ENCODE measurements around the gene DACH1. TPM values are rescaled to one million over a fixed set of nuclear protein-coding genes. Genes with fewer than 3 reads are reported as not detected.

DACH1 gene
- total RNA-seq, 1 donor from 2014 or later = 11.0 TPM

- no peak for DNase-seq
These were observed 289.9 kb downstream of the DACH1 start for GRCh38 chr13:71577127-71577526.

GRCh38 chr13:71576571-71576970 is 290.4 kb downstream of the DACH1 start:
- no peak for DNase-seq

- no peak for DNase-seq
These were observed 320.1 kb downstream of the DACH1 start for GRCh38 chr13:71546881-71547280.

GRCh38 chr13:71540098-71540497 is 326.9 kb downstream of the DACH1 start:
- no peak for DNase-seq

DNA sequence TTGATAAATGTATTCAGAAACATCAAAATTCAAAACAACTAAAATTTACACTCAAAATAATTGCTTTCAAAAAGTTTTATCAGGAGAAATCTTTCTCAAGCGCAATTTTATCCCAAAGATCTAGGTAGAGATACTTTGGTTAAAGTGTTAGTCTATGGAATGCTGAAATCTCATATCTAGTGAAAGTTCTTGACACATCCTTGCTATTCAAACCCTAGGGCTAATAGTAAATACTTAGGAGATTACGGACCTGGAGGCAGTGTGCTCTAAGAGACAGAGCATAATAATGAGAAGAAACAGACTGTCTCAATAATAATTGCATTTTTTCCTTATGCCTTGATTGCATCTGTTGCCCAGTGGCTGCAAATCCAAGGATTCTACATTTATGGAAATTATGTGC is 330.8 kb downstream of the DACH1 start:
- no peak for DNase-seq

DNA sequence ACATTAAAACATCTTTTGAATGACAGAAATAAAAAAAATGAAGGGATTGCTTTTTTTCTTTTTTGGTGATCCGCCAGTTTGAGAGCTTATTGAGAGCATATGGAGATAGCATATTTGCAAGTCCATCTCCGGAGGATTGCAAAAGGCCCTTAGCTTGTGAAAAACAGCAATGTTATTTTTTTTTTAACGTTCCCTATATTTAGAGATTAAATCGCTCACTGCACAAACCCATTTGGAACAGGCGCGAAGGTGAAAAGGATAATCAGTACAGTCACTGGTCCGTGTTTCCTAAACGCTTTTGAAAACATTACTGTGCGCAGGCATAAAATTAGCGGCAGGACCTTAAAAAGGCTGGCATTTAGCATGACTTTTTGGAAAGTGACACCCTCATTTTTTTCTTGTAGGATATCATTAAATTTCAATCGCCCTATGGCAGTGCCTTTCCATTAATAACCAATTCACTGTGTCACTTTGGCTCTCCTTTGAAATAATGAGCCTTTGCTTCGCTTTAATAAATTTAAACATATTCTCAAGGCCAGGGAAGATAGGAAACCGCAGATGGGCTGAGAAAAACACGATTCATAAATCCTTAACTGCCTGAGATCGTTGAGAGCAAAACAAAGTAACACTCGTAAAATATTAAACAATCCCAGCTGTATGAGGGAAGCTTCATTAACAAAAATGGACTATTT is 342.2 kb downstream of the DACH1 start:
- peak; percentile 37 for DNase-seq

- DNase-seq = no peak
These were observed 342.8 kb downstream of the DACH1 start for GRCh38 chr13:71524245-71524612.

GRCh38 chr13:71522941-71523526 is 344.0 kb downstream of the DACH1 start:
- DNase-seq = peak; percentile 9

- no peak for DNase-seq
These were observed 350.0 kb downstream of the DACH1 start for GRCh38 chr13:71517004-71517403.

GRCh38 chr13:71516521-71516920 is 350.5 kb downstream of the DACH1 start:
- DNase-seq = peak; percentile 75

- no peak for DNase-seq
These were observed 351.3 kb downstream of the DACH1 start for GRCh38 chr13:71515744-71516038.

DNA sequence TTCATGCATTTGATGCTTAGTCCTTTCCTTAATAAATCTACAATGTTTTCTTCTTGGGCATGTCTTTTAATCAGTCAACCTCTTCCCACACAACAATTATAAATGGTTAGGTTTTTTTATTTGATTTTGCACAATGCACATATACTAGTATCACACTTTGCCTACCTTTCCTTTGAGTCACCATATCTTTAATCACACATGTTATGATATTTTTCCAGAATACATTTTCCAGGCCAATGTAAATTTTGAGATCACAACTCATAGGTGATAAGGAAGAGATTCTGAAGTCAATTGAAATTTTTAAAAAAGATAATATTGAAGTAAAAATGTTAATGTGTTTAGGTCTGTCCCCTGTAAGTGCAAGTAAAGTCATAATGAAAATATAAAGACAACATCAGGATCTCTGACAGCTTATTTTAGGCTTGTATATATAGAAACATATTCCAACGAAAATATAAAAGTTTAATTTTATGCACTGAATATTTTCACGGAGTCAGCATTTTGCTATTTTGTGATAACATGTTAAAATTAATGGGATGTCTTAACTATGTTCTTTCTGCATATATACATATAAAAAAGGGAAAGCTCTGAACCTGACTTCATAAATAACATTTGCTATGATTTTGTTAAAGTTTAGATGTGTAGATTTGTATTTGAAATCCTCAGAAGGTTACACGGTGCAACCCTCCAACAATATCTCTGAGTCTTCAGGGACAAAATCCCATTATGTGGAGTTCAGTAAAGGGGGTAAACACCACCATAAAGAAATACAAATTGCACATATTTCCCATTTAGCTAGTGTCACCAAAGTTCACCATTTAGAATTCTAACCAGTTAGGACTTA is 351.9 kb downstream of the DACH1 start:
- DNase-seq = no peak

DNA sequence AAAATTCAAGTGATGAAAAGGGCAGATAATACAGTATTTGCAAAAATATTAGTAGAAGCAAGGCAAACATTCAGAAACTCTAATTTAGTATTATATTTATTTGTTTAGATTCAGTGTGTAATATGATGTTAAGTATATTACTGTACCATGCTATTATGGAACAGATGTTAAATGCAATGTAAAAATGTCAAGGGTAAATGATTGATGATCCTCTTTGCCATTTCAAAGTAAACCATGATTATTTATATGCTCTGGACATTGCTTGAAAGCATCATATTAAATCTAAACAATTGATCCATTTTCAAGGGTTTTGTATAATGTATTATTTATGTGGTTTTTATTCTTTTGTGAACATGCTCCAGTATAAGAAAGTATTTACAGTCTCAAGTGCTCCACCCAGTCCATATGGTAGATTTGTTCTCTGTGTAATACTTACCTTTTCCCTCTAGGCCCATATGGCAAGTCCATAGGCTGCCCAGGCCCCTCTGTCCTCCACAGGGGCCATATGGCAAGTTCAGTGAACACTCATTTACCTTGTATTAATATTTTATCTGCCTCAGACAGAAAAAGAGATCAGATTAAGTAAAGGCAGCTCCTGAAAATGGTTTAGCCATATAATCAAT is 353.5 kb downstream of the DACH1 start:
- no peak for DNase-seq

DNA sequence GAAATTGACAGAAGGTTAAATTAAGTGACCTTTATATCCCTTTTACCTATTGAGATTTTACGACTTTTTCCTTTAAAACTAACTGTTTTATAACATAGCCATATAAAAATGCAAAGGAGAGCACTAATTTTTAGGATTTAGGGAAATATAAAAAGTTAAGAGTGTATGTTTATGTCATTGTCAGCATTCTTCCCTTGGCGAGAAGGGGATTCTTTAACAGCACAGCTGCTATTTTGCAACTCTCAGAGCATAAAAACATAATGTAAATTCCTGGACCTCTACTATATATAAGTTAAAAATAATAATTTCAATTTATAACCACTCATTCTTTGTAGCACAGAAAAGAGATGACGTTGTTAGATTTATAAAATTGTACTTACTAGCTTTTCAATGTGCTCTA is 363.2 kb downstream of the DACH1 start:
- no peak for DNase-seq

DNA sequence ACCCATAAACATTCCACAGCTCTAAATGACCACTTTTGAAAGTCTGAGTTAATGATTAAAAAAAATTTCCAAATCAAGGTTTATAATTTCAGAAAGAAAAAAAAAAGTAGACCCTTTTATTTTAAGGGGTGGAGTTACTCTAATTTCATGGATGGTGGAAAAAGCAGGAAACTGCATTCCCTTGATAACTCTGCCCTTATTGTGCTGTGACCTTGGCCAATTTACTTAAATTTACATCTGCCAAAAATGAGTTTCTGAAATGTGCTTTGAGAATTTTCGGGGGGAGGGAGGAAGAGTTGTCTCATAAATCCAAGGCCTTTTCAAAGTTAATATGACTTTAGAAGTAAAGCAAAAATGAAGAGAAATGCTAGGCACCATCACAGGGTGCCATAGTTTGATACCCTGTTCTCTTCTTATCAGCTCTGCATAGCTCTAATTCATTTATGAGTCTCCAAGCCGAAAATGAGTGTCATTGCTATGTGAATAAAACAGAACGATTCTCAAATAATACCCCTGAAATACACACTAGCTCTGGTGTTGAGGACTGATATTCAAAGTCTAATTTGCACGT is 367.0 kb downstream of the DACH1 start:
- no peak for DNase-seq

DNA sequence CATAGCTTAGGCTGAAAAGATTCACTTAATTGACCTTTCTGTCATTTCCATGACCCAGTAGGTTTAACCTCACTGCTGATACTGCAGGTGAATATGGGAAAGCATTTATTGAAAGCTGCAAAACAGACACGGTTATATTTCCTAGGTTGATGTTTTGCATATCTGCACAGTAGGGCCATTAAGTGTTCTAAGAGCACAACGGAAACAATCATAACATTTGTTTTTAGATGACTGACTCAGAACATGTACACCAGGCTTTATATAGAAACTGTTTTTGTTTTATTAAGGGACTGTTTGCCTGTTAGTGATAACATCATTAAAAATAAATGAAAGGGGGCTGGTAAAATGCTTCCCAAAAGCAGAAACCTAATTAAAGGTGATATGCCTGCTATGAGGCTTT is 367.8 kb downstream of the DACH1 start:
- no peak for DNase-seq

GRCh38 chr13:71493189-71493588 is 373.8 kb downstream of the DACH1 start:
- DNase-seq = no peak

- DNase-seq = no peak
These were observed 374.6 kb downstream of the DACH1 start for GRCh38 chr13:71492346-71492871.

DNA sequence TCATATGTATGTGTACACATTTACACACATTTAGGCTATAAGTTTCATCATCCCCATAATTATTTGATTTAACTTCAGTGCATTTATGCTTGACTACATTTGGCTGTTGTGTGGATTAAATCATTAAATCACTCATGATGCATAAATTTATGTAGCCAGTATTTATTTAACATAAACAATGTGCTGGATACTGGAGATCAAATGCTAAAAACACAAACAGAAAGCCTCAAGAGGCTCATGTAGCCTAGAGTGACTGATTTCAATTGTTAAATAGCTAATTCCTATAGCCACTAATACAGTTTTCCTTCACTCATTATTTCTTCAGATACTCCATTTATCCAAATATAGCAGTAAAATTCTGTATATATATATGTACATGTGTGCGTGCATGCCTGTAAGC is 376.0 kb downstream of the DACH1 start:
- no peak for DNase-seq

GRCh38 chr13:71489041-71489440 is 378.0 kb downstream of the DACH1 start:
- DNase-seq = no peak

- DNase-seq = no peak
These were observed 378.8 kb downstream of the DACH1 start for GRCh38 chr13:71488201-71488600.

- DNase-seq = no peak
These were observed 381.1 kb downstream of the DACH1 start for GRCh38 chr13:71485913-71486312.

- DNase-seq = no peak
These were observed 383.3 kb downstream of the DACH1 start for GRCh38 chr13:71483733-71484132.
